Body of pancreas (tissue), 4 donors: ENCODE results near the gene ENG. TPM values are rescaled to one million over a fixed set of nuclear protein-coding genes. Genes with fewer than 3 reads are reported as not detected.
A peak's percentile ranks its signal among the peaks of the same experiment; 100 is the strongest.
"Not testable (repeated sequence)": the region's sequence is repeated elsewhere in the genome, so short reads cannot be mapped to it uniquely, and the experiment has no call there.

Experiments
- ATAC-seq: fragments of 150-250 bp; one replicate; pipeline ENCODE4 v1.9.1; 2016
- DNase-seq, 4 donors: peaks; one replicate each; pipeline ENCODE4 v3.0.0-alpha.2; 2019
- H3K27ac ChIP-seq, 4 donors: fragments of 200-600 bp; sonication (generic); 1 replicate in 3 of 4; 2 replicates in 1 of 4; pipeline versions ENCODE4 v1.5.1 to v1.6.1; 2016 to 2019; ENCODE audit warnings: mild to moderate bottlenecking in 1 of 4, mixed read lengths in 1 of 4, moderate library complexity in 1 of 4
- H3K27me3 ChIP-seq, 2 donors: fragments of 200-600 bp; sonication (generic); one replicate each; pipeline ENCODE4 v1.6.0; 2016; ENCODE audit warnings: mild to moderate bottlenecking in 1 of 2
- H3K36me3 ChIP-seq, 2 donors: fragments of 200-600 bp; sonication (generic); replicated peaks in 1 of 2; 2 replicates each; pipeline ENCODE4 v1.5.1; 2016; ENCODE audit warnings: low read depth in 2 of 2; ENCODE audit not compliant: insufficient read depth in 1 of 2
- H3K4me1 ChIP-seq: fragments of 200-600 bp; sonication (generic); one replicate; pipeline ENCODE4 v1.6.0; 2016
- H3K4me3 ChIP-seq, 2 donors: fragments of 200-600 bp; sonication (generic); 1 replicate in 1 of 2; 2 replicates in 1 of 2; pipeline ENCODE4 v1.5.1; 2016 to 2019
- H3K9me3 ChIP-seq, 3 donors: fragments of 200-600 bp; sonication (generic); 1 replicate in 2 of 3; 2 replicates in 1 of 3; pipeline ENCODE4 v1.5.1; 2016
- POLR2A ChIP-seq, 3 donors: fragments of 450-650 bp; IDR thresholded peaks; one replicate each; pipeline ENCODE4 v1.6.1; 2016; ENCODE audit warnings: antibody characterized with exemption in 3 of 3, mild to moderate bottlenecking in 2 of 3
- WGBS, 2 donors: methylation state at CpG; one replicate each; pipeline ENCODE4 v1.1.5; 2017; 5-methylcytosine and 5-hydroxymethylcytosine counted together
- intact Hi-C: fragments of 100-400 bp; cut with DNase I; formaldehyde crosslinking; loops from one replicate; pipeline ENCODE4 v1.15.1; 2023
- total RNA-seq, 2 donors: library from RNA; depleted of rRNA; stranded (reverse); fragments of >200 nt; gene quantifications; one replicate each; pipeline ENCODE4 v1.1.0, GENCODE V29; 2016
- TF ChIP-seq, protein P1 (sequence below), 7 experiments: fragments of 450-650 bp in 4 of 7; fragments of 200-600 bp in 3 of 7; sonication (generic) in 3 of 7; IDR thresholded peaks; one replicate each; pipeline ENCODE4 v1.5.1; 2016 to 2019; ENCODE audit warnings: antibody characterized with exemption in 7 of 7

The ENG gene
- total RNA-seq, 2 donors from 2014 or later: 20.2 to 26.7 TPM

DNA sequence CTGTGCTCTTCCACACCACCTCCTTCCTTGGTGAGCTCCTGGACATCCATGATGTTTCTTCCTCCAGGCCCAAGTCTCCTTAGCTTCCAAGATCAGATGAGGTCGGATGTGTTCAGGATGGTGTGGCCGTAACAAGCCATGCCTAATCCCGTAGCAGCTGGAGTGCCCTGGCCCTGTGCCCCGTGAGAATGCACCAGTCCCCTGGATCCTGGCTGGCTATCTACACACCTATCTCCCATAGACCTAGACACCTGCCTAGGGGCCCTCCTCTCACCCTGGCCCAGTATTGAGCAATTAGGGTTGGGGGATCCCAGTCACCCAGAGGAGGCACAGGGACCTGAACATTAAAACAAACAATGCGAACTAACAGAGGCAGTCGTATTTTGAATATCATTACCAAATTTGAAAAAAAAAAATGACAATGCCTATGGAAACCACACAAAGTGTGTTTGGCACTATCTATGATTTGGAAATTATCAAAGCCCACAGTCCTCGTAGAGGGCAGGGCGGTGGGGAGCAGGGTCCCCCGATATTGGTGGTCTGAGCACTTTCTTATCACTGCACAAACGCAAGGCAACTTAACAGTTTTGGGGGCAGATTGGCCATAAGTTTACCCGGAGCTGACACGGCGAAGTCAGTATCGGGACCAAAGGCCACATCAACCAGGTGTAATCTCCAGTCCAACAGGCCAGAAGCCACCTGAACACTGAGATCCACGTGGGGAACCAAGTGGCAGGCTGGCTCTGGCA, 13.2 kb downstream of the ENG start:
- H3K27me3 ChIP-seq: no peaks in the 10 kb centered on the region
- DNase-seq (no peak), ATAC-seq (no peak)
- H3K9me3 ChIP-seq: no peaks in the 10 kb centered on the region
- 85 to 90% methylated on average over 9 to 15 of the region's 15 CpGs for WGBS, 2 donors
- H3K4me1 ChIP-seq: peaks cover 47% of the 10 kb centered on the region
- no peak for TF ChIP-seq POLR2A (IDR thresholded peaks at IDR 0.05)
- TF ChIP-seq, protein P1, sequence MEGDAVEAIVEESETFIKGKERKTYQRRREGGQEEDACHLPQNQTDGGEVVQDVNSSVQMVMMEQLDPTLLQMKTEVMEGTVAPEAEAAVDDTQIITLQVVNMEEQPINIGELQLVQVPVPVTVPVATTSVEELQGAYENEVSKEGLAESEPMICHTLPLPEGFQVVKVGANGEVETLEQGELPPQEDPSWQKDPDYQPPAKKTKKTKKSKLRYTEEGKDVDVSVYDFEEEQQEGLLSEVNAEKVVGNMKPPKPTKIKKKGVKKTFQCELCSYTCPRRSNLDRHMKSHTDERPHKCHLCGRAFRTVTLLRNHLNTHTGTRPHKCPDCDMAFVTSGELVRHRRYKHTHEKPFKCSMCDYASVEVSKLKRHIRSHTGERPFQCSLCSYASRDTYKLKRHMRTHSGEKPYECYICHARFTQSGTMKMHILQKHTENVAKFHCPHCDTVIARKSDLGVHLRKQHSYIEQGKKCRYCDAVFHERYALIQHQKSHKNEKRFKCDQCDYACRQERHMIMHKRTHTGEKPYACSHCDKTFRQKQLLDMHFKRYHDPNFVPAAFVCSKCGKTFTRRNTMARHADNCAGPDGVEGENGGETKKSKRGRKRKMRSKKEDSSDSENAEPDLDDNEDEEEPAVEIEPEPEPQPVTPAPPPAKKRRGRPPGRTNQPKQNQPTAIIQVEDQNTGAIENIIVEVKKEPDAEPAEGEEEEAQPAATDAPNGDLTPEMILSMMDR (IDR thresholded peaks at IDR 0.05): no peak
- peak overlapping the region in 1 of 4 donors; percentile 74 for H3K27ac ChIP-seq
- no peak overlapping the region for H3K4me3 ChIP-seq
- intact Hi-C loops: no loop called here
- H3K36me3 ChIP-seq: no peaks in the 10 kb centered on the region

DNA sequence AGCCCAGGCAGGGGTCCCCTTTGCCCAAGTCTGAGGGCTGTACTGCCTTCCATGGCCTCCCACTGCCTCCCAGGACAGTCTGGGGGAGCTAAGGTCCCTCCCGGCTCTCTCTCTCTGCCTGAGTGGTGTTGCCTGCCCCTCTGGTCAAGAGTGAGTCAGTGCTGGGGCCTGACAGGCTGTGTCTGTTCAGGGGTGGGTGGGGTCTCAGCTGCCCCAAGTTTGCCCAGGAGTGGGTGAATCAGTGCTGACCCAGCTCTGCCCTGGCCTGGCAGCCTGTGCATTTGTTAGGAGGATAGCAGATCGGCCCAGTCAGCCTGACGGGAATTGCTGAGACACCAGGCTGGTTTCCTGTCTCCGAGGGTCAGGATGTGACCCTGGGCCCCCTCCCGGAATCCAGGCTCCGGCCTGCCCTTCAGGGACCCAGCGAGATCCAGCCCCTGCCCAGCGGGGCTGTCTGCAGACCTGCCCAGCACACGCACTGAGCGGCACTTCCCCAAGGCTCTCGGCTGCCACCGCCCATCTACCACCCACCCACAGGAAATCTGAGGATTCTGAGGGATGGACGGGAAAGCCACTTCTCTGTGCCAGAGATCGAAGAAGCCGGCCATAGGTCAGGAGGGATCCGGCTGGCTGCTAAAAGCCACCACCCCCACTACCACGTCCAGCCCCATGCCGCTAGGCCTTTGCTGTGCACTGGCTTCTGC, 15.9 kb downstream of the ENG start:
- WGBS, 2 donors: 50 to 77% methylated on average over 5 to 18 of the region's 18 CpGs
- H3K36me3 ChIP-seq: no peaks in the 10 kb centered on the region
- ATAC-seq (peak; percentile 36), DNase-seq (peak; percentile 47 to 81 (median 50))
- no peaks in the 10 kb centered on the region for H3K9me3 ChIP-seq
- H3K4me3 ChIP-seq: no peak overlapping the region
- H3K27ac ChIP-seq: peak overlapping the region; percentile 28 to 74 (median 57)
- no peaks in the 10 kb centered on the region for H3K27me3 ChIP-seq
- peaks cover 52% of the 10 kb centered on the region for H3K4me1 ChIP-seq
- peak in 2 of 3 donors; percentile 51 to 61 for TF ChIP-seq POLR2A (IDR thresholded peaks at IDR 0.05)
- TF ChIP-seq, protein P1 (IDR thresholded peaks at IDR 0.05): no peak
- intact Hi-C loops: no loop called here

DNA sequence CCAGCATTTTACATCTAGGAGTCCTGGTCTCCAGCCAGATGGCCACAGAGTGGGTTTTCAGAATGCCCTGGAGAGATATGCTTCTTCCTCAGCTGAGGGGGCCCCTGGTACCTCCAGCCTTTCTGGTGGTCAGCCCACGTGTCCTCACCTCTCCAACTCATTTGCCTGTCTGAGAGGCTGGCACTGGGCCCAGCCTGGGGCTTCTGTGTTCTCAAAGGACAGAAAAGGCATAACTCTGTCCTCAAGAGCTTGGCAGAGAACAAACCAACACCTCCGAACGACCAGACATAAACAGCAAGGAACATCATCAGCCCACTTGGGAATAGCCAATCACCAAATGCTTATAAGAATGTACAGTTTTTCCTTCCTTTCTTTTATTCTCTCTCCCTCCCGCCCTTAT, 17.1 kb downstream of the ENG start:
- H3K9me3 ChIP-seq: no peaks in the 10 kb centered on the region
- DNase-seq (no peak), ATAC-seq (no peak)

DNA sequence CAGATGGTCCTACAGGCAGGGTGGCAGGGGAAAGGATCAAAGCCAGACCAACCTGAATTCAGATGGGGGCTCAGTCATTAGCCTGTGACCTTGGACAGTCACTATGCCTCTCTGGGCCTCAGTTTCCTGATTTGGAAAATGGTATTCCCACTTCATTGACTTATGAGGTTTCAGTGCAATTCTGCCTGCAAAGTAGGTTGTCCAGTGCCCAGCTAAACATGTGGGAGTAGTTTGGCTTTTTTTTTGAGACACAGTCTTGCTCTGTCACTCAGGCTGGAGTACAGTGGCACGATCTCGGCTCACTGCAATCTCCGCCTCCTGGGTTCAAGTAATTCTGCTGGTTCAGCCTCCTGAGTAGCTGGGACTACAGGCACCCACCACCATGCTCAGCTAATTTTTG, 17.9 kb downstream of the ENG start:
- H3K36me3 ChIP-seq, intact Hi-C loops, ATAC-seq, H3K27me3 ChIP-seq, DNase-seq, H3K9me3 ChIP-seq, H3K4me3 ChIP-seq: not testable (repeated sequence)
- Histone ChIP-seq H3K27ac (peak overlapping the region in 3 of 4 donors; percentile 24 to 80 (median 74)), H3K4me1 (peaks cover 66% of the 10 kb centered on the region)
- WGBS, 2 donors: 95 to 100% methylated on average over 3 of the region's 3 CpGs

More for the DNA sequence above, 17.1 kb downstream of the ENG start:
- Histone ChIP-seq H3K27me3 (no peaks in the 10 kb centered on the region), H3K36me3 (no peaks in the 10 kb centered on the region), H3K4me3 (no peak overlapping the region), H3K27ac (peak overlapping the region in 3 of 4 donors; percentile 28 to 80 (median 74)), H3K4me1 (peaks cover 60% of the 10 kb centered on the region)
- TF ChIP-seq, protein P1 (IDR thresholded peaks at IDR 0.05): no peak
- no peak for TF ChIP-seq POLR2A (IDR thresholded peaks at IDR 0.05)
- WGBS, 2 donors: 52 to 63% methylated on average over 3 to 4 of the region's 4 CpGs
- intact Hi-C loops: no loop called here

DNA sequence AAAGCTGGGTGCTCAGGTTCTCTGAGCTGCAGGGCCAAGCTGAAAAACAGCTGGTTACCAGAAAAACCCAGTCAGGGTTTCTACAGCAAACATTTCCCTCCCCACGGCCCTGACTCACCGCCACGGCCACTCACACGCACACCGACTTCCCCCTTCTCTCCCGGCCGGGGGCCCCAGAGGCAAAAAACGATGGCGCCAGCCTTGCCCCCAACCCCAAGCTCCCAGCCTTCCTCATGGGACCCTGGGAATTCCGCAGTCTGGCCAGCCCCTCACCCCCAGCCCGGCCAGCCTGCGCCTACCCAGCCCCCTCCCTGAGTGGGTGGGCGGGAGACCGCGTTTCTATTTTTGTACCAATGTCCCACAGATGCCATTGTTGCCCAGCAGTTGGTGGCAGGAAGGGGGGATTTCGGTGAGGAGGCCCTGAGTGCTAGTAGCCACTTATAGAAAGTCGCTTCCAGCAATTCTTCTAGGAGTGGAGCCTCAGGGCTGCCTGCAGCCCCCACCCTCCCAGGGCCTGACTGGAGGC, 18.4 kb downstream of the ENG start:
- ATAC-seq (no peak), DNase-seq (peak in 1 of 4 donors; percentile 65)
- peaks cover 66% of the 10 kb centered on the region for H3K4me1 ChIP-seq
- intact Hi-C loops: no loop called here
- no peaks in the 10 kb centered on the region for H3K36me3 ChIP-seq
- 68 to 75% methylated on average over 12 to 17 of the region's 17 CpGs for WGBS, 2 donors
- H3K4me3 ChIP-seq: no peak overlapping the region
- H3K9me3 ChIP-seq: no peaks in the 10 kb centered on the region
- H3K27ac ChIP-seq: peak overlapping the region; percentile 15 to 80 (median 49)
- no peaks in the 10 kb centered on the region for H3K27me3 ChIP-seq
- TF ChIP-seq, protein P1 (IDR thresholded peaks at IDR 0.05): no peak
- no peak for TF ChIP-seq POLR2A (IDR thresholded peaks at IDR 0.05)
